Measurements from ENCODE around the gene BANP.

The BANP gene

GRCh38 chr16:88002211-88002610, 51.0 kb downstream of the BANP start:
- TF ChIP-seq GATA1 (IDR thresholded peaks at IDR 0.05; ENCODE audit: low read depth, low read length) (no peak), POLR2A (IDR thresholded peaks at IDR 0.05; ENCODE audit: low read length) (no peak)
- no peak for DNase-seq

- DNase-seq: no peak
Measured at GRCh38 chr16:88002749-88003148, 51.5 kb downstream of the BANP start.

GRCh38 chr16:88003316-88003715, 52.1 kb downstream of the BANP start:
- TF ChIP-seq POLR2A (IDR thresholded peaks at IDR 0.05; ENCODE audit: low read length) (no peak), GATA1 (IDR thresholded peaks at IDR 0.05; ENCODE audit: low read depth, low read length) (no peak)
- no peak for DNase-seq

More at GRCh38 chr16:88002749-88003148, 51.5 kb downstream of the BANP start:
- TF ChIP-seq GATA1 (IDR thresholded peaks at IDR 0.05; ENCODE audit: low read depth, low read length): no peak
- TF ChIP-seq POLR2A (IDR thresholded peaks at IDR 0.05; ENCODE audit: low read length): no peak

GRCh38 chr16:88003736-88004135, 52.5 kb downstream of the BANP start:
- no peak for DNase-seq
- TF ChIP-seq POLR2A (IDR thresholded peaks at IDR 0.05; ENCODE audit: low read length) (no peak), GATA1 (IDR thresholded peaks at IDR 0.05; ENCODE audit: low read depth, low read length) (no peak)

DNA sequence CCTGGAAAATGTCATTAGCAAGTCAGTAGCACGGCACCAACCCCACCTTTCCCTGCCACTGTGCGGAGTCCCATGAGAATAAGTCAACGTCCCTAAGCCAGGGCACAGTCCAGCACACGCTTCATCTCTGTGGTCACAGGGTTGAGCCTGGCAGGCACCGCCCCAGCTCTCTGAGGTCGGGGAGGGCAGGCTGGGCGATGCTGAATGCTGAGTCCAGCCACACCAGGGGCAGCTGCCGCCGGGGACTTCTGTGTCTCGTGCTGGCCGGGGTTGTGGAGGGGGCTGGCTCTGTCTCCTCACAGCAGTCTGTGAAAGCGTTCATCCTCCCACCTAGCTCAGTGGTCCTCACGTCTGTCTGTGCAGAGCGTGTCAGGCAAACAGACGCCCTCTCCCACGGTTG, 53.2 kb downstream of the BANP start:
- no peak for TF ChIP-seq POLR2A (IDR thresholded peaks at IDR 0.05; ENCODE audit: low read length)
- DNase-seq: no peak

- TF ChIP-seq POLR2A (IDR thresholded peaks at IDR 0.05; ENCODE audit: low read length): no peak
- TF ChIP-seq GATA1 (IDR thresholded peaks at IDR 0.05; ENCODE audit: low read depth, low read length): no peak
- DNase-seq: peak; percentile 13 to 17
Measured at GRCh38 chr16:88005181-88005581, 53.9 kb downstream of the BANP start.

DNA sequence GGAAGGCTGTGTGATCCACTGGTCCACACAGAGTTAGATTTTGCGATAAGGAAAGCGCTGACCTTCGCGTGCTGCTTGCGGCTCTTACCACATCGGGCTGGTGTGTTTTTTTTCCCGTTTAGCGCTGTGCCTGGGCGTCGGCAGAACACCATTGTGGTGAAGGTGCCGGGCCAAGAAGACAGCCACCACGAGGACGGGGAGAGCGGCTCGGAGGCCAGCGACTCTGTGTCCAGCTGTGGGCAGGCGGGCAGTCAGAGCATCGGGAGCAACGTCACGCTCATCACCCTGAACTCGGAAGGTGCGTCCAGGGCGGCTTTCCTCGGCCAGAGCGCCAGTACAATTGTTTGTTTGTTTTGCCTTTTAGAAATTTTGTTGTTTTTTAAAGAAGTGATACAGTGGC, 54.7 kb downstream of the BANP start:
- no peak for DNase-seq
- no peak for TF ChIP-seq GATA1 (IDR thresholded peaks at IDR 0.05; ENCODE audit: low read depth, low read length)
- no peak for TF ChIP-seq POLR2A (IDR thresholded peaks at IDR 0.05; ENCODE audit: low read length)

GRCh38 chr16:88007321-88007731, 56.1 kb downstream of the BANP start:
- DNase-seq: no peak
- no peak for TF ChIP-seq POLR2A (IDR thresholded peaks at IDR 0.05; ENCODE audit: low read length)
- no peak for TF ChIP-seq GATA1 (IDR thresholded peaks at IDR 0.05; ENCODE audit: low read depth, low read length)

DNA sequence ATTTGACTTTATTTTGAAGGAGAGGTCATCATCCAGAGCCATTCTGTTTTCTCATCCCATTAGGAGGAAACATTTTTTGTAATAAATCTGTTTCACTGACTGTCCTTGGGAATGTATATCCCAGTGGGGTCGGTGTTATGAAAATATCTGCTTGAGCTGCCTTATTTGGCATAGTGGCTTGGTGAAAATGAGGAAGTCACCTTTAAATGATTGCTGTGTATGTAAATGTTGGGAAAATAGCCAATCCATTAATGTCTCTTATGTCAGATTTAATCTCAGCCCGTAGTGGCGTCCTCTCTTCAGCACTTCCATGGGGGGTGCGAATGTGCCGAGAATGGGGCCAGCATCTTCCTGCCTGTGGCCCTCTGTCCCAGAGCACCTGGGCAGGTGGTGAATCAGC, 57.6 kb downstream of the BANP start:
- TF ChIP-seq POLR2A (IDR thresholded peaks at IDR 0.05; ENCODE audit: low read length) (no peak), GATA1 (IDR thresholded peaks at IDR 0.05; ENCODE audit: low read depth, low read length) (no peak)
- no peak for DNase-seq

DNA sequence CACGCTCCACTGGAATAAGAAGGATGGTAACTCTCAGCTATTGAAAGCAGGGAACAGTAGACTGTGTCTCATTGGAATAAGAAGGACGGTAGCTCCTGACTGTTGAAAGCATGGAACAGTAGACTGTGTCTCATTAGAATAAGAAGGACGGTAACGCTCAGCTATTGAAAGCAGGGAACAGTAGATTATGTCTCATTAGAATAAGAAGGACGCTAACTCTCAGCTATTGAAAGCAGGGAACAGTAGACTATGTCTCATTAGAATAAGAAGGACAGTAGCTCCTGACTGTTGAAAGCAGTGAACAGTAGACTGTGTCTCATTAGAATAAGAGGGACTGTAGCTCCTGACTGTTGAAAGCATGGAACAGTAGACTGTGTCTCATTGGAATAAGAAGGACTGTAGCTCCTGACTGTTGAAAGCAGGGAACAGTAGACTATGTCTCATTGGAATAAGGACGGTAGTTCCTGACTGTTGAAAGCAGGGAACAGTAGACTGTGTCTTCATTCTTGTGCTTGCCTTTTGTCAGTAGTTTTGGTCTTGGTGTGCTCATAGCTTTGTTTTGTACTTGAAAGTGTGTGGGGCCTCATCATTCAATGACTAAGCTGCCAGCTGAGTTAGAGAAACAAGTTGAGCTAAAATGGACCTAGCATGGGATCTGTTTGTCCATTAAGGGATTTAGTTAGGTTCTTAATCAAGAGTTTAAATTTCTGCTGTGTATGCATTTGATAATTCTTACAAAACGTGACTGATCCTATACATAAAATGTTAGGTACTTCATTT, 58.5 kb downstream of the BANP start:
- TF ChIP-seq POLR2A (IDR thresholded peaks at IDR 0.05; ENCODE audit: low read length) (no peak), GATA1 (IDR thresholded peaks at IDR 0.05; ENCODE audit: low read depth, low read length) (no peak)
- DNase-seq: no peak

DNA sequence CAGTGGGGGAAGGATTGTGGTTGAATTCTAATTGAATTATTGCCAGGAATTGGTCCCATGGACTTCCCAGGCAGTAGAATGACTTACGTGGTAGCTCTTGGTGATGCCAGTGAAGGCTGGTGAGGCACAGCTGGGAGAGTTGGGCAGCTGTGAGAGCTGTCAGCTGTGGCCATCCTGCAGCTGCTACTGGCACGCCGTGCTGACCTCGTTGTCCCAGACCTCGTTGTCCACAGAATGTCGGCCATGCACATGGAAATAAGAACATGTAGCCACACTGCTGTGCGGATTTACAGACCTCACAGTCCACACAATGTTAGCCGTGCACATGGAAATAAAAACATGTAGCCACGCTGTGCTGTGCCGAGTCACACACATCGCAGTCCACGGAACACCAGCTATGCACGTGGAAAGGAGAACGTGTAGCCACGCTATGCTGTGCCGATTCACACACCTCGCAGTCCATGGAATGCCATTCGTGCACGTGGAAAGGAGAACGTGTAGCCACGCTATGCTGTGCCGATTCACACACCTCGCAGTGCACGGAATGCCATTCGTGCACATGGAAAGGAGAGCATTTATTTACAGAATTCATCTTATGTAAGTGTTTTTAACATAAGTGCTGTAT, 59.2 kb downstream of the BANP start:
- TF ChIP-seq POLR2A (IDR thresholded peaks at IDR 0.05; ENCODE audit: low read length) (no peak), GATA1 (IDR thresholded peaks at IDR 0.05; ENCODE audit: low read depth, low read length) (no peak)
- DNase-seq: no peak

DNA sequence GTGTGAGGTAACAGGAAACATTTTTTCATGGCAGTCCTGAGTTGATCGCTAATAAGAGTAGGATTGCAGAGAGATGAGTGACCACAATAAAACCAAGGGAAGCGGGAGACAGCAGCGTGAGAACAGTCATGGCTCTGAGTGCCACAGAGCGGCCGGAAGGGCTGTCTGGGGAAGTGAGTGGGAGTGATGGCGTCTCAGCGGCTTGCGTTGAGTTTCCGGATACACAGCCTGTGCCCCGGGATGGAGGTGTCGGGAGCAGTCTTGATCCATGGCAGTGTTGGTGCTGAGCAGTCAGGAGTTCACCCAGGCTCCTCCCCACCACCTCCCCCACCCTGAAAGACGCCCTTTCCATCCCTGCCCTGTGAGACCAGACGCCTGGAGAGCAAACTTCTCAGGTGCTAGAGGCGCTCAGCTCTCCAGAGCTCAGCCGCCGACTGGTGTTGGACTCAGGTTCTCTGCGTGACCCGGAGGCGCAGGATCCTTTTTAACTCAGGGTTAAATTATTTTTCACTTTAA, 59.8 kb downstream of the BANP start:
- no peak for DNase-seq

GRCh38 chr16:88012360-88012759, 61.1 kb downstream of the BANP start:
- no peak for TF ChIP-seq POLR2A (IDR thresholded peaks at IDR 0.05; ENCODE audit: low read length)
- TF ChIP-seq GATA1 (IDR thresholded peaks at IDR 0.05; ENCODE audit: low read depth, low read length): no peak
- no peak for DNase-seq

More for the DNA sequence above, 59.8 kb downstream of the BANP start:
- TF ChIP-seq POLR2A (IDR thresholded peaks at IDR 0.05; ENCODE audit: low read length): no peak

DNA sequence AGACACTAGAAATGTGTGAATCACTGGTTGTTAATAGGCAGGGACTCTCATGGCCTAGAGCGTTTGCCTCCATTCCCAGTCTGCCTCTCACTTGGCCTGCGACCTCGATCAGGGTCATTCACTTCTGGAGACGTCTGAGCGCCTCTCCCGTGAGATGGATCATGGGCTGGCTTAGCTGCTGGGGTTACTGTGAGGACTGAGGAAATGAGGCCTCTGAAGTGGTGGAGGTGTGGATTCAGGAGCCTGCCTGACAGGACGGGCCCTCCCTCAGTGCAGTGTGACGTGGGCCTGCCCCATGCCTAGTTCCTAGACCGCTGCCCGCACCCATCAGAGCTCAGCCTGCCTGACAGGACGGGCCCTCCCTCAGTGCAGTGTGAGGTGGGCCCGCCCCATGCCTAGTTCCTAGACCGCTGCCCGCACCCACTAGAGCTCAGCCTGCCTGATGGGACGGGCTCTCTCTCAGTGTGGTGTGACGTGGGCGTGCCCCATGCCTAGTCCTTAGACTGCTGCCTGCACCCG, 61.9 kb downstream of the BANP start:
- DNase-seq: no peak
- TF ChIP-seq POLR2A (IDR thresholded peaks at IDR 0.05; ENCODE audit: low read length): no peak
- TF ChIP-seq GATA1 (IDR thresholded peaks at IDR 0.05; ENCODE audit: low read depth, low read length): no peak

Data from erythroblast (primary cell).